Astrocyte of the spinal cord (primary cell): ENCODE measurements around the gene PMEPA1.

Experiments used
- DNase-seq: peaks from one replicate; pipeline ENCODE4 v3.0.0; 2011; ENCODE audit warnings: low read depth, low spot score
- H3K4me3 ChIP-seq: 2 replicates; pipeline ENCODE4 v1.5.1; 2011; ENCODE audit warnings: low read depth, mild to moderate bottlenecking, low read length, moderate library complexity
- in situ Hi-C: cut with HindIII; loops from 2 replicates; pipeline ENCODE4 v1.10.0; 2017; ENCODE audit warnings: low sequenced_read_pairs
- TF ChIP-seq, protein P1 (sequence below): IDR thresholded peaks from 2 replicates; pipeline ENCODE4 v1.5.1; 2012; ENCODE audit warnings: low read depth, mild to moderate bottlenecking, low read length, inconsistent platforms

Gene PMEPA1

DNA sequence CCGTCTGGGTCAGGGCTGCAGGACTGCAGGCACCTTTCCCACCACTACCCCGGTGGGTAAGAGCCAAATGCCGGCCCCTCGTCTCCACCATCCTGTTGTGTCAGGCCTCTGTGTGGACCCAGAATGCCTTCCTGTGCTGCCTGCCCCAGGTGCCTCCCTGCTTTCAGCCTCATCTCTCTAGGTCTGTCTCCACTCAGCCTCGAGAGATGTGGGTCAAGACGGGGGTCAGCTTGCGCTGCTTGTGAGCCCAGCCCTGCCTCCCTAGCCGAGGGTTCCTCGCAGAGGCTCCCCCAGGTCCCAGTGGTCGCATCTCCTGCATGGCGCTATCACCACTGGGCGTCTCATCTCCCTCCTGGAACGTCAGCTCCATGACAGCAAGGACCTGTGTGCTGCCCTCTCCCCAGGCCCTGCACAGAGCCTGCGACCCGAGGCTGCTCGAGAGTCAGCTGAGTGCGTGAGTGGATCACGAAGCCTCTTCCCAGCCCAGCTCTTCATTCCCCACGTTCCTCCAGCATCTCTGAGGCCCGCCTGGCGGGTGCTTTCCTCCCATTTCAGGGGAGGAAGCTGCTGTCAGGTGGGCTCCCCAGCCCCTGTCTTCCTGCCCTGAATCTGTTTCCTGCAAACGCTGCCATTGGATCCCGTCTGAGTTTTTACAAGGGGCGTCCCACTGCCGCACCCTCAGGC is 50.8 kb downstream of the PMEPA1 start:
- no peak overlapping the region for H3K4me3 ChIP-seq
- TF ChIP-seq, protein P1, sequence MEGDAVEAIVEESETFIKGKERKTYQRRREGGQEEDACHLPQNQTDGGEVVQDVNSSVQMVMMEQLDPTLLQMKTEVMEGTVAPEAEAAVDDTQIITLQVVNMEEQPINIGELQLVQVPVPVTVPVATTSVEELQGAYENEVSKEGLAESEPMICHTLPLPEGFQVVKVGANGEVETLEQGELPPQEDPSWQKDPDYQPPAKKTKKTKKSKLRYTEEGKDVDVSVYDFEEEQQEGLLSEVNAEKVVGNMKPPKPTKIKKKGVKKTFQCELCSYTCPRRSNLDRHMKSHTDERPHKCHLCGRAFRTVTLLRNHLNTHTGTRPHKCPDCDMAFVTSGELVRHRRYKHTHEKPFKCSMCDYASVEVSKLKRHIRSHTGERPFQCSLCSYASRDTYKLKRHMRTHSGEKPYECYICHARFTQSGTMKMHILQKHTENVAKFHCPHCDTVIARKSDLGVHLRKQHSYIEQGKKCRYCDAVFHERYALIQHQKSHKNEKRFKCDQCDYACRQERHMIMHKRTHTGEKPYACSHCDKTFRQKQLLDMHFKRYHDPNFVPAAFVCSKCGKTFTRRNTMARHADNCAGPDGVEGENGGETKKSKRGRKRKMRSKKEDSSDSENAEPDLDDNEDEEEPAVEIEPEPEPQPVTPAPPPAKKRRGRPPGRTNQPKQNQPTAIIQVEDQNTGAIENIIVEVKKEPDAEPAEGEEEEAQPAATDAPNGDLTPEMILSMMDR, result no peak
- in situ Hi-C loops, result no loop called here
- DNase-seq, result no peak

DNA sequence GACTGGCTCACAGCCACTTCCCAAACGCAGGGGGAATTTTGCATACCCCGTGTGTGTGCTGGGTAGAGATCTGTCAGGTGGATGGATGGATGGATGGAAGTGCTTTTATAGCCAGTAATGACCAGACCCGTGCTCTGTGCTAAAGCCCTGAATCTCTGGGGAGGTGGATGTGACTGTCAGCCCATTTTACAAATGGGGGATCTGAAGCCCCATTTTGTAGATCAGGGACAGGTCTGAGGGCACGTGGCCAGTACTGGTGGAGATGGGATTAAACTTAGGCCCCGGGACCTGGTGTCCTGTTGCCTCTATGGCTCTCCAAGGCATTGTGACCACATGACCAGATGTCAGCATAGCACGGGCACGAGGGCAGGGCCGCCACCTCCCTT is 51.4 kb downstream of the PMEPA1 start:
- no peak overlapping the region for H3K4me3 ChIP-seq
- TF ChIP-seq, protein P1, result no peak
- no peak for DNase-seq
- in situ Hi-C loops, result no loop called here

DNA sequence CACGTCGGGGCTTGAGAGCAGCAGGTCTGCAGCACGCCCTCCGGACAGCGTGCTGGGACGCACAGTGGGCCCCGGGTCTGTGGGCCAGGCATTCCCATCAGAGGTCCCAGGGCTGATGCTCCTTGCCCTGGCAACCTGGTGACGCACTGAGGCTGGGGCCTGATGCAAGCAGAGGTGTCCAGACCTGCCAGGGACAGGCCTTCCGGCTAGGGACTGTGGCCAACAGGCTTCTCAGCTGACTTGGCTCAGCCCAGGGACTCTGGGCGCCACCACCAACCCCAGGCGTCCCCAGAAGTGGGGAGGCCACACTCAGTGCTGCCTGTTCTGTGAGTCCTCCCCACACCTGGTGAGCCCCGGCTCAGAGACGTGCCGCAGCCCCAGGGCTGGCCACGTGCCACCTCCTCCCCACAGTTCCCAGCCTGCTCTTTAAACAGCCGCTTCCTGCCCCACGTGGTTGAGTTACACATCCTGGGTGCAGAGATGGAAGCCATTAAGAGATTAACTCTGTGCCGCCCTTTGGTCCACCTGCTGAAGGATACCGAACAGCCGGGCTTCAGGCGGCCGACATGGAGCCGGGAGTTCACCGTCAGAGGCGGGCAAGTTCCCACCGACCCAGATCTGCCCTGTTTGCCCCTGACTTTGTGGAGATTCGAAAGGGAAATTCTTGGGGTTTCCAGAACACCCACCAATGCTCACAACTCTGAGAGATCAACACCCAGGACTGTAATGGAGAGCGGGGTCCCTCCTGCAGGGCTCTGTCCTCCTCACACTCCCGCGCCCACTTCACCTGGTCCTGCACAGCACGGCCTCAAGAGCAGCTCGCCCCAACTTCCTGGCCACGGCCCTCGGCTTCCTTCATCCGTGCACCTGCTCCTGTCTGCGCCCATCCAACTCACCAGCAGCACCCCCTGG is 52.0 kb downstream of the PMEPA1 start:
- TF ChIP-seq, protein P1, result no peak
- in situ Hi-C loops, result no loop called here
- no peak for DNase-seq
- no peak overlapping the region for H3K4me3 ChIP-seq

DNA sequence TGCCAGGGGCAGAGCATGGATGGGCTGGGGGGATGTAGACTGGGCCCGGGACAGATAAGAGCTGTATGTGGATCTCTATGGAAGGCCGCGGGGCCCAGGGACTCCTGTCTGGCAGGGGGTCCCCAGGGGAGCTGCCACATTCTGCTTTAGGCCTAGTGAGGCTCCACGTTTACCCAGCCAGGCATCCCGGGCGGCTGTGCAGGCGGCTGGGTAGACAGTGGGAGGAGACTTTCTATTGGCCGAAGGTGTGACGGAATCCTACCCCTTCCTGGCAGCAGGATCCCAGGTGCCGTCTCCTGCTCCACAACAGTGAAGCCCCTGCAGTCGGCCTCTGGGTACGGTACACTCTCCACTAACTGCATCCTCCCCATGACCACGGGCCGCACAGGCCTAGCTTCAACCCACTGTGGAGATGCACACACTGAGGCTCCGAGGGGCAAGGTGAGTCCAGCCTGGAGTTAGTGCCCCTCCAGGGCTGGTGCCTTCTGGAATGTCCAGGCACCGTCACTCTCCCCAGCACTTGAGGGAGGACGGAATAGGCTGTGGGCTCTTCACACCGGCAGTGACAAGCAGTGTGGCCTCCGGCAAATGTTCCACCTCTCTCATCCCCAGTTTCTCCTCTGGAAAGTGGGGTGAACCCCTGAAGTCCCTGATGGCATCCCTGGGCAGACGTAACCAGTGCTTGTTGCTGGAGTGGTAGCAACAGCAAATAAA is 52.8 kb downstream of the PMEPA1 start:
- TF ChIP-seq, protein P1, result no peak
- in situ Hi-C loops, result no loop called here
- no peak overlapping the region for H3K4me3 ChIP-seq
- no peak for DNase-seq

DNA sequence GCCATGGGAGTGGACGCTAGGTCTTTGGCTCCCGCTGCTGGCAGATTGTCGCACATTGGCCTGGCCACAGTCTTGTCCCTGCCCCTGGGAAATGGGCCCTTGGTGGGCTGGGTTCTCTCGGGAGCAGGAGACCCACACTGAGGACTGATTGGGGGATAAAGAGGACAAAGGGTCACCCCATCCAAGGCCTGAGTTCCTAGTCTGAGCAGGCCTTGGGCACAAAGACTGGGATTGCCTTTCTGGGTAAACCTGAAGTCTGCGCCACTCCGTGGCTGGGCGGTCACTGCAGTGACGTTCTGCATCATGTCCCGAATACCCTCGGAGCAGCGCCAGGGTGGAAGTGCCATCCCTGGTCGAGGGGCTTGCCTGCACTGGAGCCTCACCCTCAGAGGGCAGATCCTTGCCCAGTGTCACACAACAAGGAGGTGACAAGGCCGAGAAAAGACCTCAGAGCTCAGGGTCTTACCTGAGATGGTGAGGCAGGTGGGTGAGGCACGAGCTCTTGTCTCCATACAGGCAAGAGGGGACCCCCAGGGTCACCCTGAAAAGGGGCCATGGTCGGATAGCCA is 53.5 kb downstream of the PMEPA1 start:
- in situ Hi-C loops, result no loop called here
- TF ChIP-seq, protein P1, result no peak
- DNase-seq, result no peak

DNA sequence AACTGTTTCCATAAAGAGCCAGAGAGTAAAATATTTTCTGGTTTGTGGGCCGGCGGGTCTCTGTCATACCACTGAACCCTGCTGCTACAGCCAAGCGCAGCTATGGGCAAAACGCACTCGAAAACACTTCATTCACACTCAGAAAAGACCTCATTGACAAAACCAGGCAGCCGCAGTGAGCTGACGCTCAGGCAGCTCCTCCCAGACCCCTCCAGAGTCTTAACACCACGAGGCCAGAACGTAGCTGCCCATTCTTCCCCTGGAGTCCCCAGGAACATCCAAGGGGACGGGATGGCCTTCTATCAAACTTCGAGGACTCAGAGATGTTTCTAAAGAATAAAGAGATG is 54.0 kb downstream of the PMEPA1 start:
- no peak overlapping the region for H3K4me3 ChIP-seq
- no peak for DNase-seq
- TF ChIP-seq, protein P1, result no peak
- in situ Hi-C loops, result no loop called here

More for the DNA sequence above, 53.5 kb downstream of the PMEPA1 start:
- H3K4me3 ChIP-seq, result no peak overlapping the region
